GM19397 (cell line): ENCODE measurements around the gene RECK.
"Not testable (repeated sequence)": the region's sequence is repeated elsewhere in the genome, so short reads cannot be mapped to it uniquely, and the experiment has no call there.

Source experiments
- ATAC-seq: cut with Tn5 transposase; IDR thresholded peaks from one replicate; pipeline ENCODE4 v1.9.1; 2021; ENCODE audit warnings: mild to moderate bottlenecking, moderate library complexity; ENCODE audit not compliant: unreplicated experiment

RECK gene, protein sequence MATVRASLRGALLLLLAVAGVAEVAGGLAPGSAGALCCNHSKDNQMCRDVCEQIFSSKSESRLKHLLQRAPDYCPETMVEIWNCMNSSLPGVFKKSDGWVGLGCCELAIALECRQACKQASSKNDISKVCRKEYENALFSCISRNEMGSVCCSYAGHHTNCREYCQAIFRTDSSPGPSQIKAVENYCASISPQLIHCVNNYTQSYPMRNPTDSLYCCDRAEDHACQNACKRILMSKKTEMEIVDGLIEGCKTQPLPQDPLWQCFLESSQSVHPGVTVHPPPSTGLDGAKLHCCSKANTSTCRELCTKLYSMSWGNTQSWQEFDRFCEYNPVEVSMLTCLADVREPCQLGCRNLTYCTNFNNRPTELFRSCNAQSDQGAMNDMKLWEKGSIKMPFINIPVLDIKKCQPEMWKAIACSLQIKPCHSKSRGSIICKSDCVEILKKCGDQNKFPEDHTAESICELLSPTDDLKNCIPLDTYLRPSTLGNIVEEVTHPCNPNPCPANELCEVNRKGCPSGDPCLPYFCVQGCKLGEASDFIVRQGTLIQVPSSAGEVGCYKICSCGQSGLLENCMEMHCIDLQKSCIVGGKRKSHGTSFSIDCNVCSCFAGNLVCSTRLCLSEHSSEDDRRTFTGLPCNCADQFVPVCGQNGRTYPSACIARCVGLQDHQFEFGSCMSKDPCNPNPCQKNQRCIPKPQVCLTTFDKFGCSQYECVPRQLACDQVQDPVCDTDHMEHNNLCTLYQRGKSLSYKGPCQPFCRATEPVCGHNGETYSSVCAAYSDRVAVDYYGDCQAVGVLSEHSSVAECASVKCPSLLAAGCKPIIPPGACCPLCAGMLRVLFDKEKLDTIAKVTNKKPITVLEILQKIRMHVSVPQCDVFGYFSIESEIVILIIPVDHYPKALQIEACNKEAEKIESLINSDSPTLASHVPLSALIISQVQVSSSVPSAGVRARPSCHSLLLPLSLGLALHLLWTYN

DNA sequence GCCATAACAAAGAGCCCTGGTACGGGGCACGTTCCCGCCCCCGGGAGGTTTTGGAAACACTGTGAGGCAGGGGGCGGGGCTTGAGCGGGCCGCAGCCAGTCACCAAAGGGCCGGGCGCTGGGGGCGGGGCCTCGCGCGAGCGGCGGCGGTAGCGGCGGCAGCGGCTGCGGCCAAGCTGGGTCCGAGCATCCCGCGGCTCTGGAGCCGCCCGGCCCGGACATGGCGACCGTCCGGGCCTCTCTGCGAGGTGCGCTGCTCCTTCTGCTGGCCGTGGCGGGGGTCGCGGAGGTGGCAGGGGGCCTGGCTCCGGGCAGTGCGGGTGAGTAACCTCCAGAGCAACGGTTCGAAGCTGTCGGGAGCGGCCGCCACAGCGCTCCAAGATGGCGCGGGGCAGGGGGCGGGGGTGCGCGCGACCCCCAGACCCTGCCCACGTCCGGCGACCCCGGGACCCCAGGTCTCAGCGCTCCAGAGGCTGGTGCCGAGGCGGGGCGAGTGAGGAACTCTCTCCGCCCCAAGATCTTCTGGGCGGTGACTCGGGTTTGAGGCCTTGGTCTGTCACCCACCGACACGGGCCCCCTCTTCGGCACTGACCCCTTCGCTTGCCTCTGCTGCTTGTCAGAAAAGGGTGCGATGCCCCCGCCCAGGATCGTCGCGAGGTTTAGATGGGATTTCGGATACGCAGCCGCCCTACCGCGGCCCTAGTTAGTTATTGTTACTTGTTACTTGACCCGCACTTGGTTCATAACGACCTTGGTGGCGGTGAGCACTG, at the start of gene RECK:
TSS of gene RECK (plus strand) at position 134 of the 769 bp plus-strand sequence. CDS start at position 220, 86 bp downstream.
- peak; percentile 90 for ATAC-seq

DNA sequence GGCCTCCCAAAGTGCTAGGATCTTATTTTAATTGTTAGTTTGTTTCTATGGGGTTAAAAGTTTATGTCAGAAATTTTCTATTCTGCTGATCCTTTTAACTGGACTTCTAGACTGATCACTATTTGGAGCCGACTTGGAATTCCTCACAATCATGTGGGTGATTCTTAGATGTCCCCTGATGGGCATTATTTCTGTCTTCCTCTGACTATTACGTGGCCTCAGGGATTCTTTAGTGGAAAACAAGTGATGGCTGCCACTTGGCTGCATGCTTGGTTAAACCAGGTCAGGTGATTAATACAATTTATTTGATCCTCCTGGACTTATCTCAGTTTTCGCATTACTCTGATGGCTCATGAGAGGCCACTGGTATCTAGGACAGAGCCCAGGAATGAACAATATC, 46.6 kb upstream of the RECK start:
- ATAC-seq: no peak

DNA sequence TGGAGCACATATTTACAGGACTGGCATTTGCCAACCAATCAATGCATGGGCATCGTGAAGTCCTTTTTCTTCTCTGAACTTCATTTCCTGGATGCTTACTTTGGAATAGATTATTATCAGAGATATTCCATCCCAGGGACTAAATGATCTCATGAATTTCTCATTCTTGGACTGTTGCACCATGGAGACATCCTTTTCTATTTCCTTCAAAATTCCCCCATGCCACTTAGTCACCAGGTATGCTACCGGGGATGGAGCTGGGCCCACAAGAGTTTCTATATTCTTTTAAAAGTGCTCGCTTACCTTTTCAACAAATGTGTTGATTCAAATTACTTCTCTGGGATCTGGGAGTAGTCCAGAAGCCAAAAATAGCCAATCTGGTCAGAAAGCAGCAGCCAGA, 43.6 kb upstream of the RECK start:
- not testable (repeated sequence) for ATAC-seq

DNA sequence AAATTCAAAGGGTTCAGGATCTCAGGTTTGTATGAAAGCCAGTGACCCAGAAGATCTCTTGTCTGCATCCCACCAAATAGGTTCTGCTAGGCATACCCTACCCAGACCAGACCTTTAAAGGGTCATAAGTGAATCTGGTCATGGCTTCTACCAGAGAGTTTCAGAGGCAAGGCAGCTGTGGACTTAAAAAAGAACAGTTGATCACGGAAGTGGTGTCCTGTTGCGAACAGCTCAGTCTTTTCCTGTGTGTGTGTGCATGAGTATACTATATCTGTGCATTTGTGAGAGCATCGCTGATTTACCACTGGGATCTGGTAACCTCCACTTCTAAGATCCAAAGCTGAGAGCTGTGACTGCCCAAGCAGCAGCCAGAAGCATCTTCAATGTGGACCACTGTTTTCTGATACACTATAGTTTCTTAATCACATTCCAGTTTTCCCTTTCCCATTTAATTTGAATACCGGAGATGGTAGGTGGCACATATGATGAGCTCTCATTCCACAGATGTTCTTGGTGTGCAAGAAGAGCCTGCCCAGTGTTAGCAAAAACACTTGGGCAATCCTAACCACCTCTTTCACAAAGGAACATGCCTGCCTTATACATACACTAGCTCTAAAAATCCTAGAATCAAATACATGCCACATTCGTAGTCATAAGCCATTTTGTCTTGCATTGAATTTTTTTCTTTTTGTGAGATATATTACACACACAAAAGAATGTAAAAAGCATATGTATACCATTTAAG, 42.6 kb upstream of the RECK start:
- ATAC-seq: no peak

DNA sequence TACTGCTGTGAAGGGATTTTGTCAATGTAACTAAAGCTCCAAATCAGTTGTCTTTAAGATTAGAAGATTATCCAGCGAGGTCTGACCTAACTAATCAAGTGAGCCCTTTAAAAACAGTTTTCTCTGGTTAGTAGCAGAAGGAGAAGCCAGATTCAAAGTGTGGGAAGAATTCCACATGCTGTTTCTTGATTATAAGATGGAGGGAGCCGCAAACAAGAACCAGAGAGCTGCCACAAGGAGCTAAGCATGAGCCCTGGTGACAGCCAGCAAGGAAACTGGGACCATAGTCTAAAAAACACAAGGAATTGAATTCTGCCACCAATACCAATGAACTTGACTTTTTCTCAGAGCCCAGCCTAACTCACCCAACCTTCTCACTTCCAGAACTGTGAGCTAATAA, 41.8 kb upstream of the RECK start:
- ATAC-seq: no peak

DNA sequence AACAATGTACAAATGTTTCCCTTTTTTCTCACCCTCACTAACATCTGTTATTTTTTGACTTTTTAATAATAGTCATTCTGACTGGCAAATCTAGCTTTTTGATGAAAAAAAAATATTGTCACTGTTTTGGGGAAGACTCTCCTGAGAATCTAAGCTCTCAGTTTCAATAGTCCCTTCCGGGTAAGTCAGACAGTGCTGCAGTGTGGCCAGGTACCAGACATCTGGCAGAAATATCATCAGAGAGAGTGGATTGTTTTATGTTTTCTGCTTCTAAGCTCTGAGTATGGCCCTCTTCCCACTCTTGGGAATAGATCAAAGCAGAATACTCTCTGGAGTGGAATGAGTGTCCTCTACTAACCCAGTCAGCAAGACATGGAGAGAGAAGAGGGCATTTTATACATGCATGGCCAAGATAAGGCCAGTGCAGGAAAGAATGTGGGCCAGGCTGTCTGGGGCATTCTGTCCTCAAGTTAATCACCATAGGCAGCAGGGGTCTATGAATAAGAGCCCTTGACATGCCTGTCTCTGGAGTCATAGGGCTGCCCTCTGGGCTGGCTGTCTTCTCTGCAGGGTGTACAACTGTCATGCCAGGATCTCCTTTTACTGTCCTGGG, 40.2 kb upstream of the RECK start:
- no peak for ATAC-seq

DNA sequence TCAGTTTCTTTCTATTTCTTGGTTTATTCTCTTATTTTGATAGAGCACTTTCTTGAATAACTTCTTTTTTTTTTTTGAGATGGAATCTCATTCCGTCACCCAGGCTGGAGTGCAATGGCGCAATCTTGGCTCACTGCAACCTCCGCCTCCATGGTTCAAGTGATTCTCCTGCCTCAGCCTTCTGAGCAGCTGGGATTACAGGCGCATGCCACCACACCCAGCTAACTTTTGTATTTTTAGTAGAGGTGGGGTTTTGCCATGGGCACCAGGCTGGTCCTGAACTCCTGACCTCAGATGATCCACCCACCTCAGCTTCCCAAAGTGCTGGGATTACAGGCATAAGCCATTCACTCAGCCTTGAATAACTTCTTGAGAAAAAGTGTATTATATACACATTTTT, 39.7 kb upstream of the RECK start:
- not testable (repeated sequence) for ATAC-seq

DNA sequence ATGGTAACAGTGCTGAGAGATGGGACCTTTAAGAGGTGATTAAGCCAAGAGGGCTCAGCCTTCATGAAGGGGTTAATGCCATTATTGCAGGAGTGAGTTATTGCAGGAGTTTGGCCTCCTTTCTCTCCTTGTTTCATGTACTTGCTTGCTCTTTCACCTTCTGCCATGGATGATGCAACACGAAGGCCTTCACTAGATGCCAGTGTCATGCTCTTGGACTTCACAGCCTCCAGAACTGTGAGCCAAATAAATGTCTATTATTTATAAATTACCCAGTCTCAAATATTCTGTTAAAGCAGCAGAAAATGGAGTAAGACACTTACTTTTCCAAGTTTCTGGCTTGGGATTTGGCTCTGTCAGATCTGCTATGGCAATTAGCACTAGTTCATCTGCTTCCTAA, 38.4 kb upstream of the RECK start:
- no peak for ATAC-seq

DNA sequence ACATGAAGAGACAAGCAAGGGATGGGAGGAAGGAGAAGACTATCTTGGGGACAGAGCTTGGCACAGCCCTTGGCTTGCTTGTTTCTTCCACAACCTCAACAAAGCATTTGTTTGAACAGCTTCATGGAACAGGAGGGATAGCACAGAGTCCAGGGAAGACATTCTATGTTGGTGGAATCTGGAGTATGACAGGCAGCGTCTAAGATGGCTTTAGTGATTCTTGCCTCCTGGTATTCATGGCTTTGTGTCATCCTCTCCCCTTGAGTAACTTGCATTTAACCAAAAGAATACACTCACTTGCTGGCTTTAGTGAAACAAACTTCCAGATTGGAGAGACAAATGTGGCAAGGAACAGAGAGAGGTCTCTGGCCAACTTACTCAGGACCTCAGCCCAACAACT, 30.8 kb upstream of the RECK start:
- no peak for ATAC-seq

DNA sequence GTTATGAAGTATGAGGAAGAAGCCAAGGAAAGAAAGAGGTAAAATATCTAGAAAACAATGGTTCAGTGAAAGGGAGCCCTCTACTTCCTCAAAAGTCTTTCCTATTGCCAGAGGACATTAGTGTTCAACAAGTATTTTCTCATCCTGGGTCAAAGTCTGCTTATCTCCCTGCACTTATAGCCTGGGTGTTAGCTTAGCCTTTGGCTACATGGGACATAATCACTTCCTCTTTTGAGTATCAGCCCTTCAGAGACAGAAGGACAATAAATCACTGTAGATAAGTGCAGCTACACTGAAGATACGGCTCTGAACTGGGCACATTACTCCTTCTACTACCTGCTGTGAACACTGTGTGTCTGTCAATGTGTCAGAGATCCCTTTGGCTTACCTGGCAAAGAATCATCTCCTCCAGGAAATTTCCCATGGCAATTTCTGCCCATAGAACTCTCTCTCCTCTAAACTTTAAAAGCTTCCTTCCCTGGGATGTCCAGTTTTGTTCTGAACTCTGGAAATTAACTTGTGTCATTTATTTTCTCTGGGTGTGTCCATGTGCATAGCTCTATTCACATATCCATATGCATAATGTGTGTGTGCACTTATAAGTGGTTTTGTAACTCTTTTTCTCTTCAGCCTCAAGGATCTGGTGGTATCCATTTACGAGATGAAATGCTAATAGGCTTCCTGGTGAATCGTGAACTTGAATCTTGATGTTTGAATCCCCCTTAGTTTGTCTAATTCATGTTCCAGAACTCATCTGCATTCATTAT, 30.0 kb upstream of the RECK start:
- no peak for ATAC-seq

DNA sequence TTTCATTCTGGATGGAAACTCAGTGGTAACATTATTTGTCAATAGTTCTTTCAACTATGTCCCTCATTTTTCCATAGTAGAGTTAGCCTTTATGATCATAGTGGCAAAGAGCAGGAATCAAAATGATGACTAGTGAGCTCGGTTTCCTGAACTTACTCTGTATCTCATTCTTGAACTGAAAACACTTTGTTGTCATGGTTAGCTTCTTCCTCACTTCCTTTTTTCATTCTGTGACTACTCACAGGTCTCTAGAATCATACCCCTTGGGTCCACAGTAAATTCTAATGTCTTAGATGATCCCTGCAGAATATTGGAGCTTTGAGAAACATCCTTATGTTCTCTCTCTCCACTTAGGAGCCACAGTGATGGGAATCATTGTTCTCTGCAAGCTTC, 29.4 kb upstream of the RECK start:
- no peak for ATAC-seq

DNA sequence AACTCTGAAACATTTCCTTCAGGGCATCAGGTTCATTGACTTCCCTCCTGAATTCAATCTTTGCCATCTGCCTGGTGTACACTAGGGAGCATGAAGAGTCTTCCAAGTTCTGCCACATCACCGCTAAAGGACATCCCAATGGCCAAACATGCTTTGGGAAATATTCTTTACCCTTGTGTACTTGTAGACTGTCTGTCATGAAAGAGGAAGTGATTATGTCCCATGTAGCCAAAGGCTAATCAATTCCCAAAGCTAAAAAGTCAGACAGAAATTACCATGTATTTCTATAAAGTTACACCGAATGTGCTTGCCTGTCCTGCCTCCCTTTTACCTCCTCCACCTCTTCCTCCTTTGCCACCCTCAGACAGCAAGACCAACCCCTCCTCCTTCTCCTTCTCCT, 28.9 kb upstream of the RECK start:
- ATAC-seq: no peak

DNA sequence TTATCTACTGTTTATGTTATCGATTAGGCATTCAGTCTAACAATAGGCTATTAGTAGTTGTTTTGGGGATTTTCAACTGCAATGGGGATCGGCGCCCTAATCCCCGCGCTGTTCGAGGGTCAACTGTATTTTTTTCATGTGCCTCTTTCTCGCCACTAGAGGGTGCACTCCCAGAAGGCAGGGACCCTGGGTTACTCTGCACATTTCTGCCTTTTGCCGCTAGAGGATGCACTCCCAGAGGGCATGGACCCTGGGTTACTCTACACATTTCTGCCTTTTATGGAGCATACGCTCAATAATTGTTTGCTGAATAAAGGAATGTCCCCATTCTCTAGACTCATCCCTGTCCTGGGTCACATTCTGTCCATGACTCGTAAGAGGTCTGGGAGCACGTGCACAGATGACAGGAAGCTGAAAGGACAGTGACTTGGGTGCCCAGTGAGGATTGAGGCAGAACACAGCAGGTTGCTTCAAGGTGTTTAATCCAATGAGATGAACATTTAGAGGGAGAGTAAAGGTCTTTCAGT, 27.9 kb upstream of the RECK start:
- ATAC-seq: no peak

DNA sequence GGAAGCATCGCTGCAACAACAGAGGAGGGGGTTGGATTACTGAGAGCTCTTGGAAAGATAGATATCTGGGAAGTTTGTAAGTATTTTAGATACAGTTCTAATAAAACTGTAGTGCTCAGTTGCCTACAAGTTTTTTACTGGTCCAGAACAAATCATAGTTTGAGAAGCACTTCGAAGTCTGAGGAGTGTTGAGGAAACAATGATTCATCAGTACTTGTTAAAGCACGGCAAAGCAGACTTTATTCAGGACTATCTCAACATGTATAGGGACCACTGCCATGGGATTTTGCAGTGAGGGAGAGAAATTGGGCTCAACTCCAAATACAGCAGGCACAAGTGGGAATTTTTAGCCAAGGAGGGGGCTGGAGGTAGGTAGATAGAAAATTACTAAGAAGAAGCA, 25.3 kb upstream of the RECK start:
- no peak for ATAC-seq

DNA sequence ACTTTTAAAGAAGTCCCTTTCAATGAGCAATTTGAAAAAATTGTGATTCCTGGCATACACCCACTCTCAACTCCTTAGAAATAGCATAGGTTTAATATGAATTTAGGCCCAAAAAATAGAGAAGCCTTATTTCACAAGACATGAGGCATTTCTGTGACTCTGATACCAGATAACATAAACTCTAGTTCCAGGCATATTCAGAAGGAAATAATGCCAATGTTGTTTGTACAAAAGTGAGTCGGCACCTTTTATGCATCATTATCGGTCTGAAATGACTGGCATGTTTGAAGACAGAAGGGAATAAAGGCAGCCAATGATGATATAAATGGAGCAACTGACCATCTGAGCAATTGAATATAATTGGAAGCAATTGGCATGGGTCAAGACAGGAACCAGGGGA, 19.4 kb upstream of the RECK start:
- no peak for ATAC-seq

DNA sequence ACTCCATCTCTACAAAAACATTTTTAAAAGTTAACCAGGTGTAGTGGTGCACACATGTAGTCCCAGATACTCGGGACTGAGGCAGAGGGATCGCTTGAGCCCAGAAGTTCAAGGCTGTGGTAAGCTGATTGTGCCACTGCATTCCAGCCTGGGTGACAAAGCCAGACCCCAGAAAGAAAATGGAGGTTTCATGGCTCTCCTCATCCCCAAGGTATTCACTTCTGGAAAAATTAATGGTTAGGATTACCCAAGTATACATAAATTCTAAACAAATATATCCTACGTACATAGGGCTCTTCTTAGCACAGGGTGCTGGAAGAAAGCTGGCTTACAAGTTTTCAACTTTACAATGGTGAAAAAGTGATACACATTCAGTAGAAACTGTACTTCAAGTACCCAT, 18.6 kb upstream of the RECK start:
- ATAC-seq: no peak

DNA sequence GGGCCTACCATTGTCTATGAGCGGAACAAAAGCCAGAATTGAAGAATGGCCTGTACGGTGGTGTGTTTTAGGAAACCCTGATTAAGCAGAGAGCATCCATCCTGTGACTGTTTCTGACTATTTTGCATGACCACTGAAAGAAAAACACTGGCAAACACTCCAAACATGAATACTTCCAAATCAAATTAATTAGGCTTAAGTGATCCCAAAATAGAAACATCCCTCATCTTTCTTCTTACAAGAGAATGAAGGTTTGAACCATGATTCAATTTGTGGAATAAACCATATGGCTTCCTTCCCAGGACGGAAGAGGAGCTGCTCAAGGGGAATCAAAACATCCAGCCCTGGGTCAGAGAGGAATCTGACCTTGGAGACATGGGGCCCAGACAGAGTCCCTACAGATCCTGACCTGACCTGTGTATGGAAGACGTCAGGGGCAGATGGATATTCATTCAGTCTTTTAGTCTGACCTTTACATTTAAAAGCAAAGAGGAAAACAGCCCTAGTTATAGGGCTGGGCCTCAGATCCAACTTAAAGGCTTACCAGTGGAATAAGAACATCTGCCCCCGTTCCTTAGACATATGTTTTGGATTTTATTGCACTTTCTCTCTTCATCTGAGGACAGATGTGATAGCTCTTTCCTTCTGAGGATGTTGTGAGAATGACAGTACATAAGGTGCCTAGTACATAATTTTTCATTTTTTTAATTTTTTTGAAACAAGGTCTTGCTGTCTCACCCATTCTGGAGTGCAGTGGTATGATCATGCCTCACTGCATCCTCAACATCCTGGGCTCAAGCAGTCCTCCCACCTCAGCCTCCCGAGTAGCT, 17.6 kb upstream of the RECK start:
- no peak for ATAC-seq

DNA sequence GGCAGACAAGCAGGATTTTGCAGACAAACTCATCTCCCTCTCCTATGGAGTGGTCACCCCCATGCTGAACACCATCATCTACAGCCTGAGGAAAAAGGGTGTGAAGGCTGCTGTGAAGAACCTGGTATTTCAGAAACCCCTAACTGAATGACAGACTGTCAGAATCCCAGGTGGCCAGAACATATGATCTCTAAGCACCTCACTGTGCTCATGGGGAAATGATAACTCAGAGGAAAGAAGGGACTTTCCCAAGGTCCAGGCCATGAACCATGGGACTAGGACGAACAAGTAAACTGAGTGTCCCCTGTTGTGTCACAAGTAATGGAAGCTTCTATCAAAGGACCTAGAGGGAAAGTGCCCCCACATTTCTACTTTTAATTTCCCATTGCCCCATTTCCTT, 14.7 kb upstream of the RECK start:
- no peak for ATAC-seq
